Subcutaneous adipose tissue (tissue), 4 donors: Measurements from ENCODE around the gene NEUROD2. TPM values are rescaled to one million over a fixed set of nuclear protein-coding genes. Genes with fewer than 3 reads are reported as not detected.

ENCODE experiments used
- total RNA-seq, 4 donors: library from RNA; depleted of rRNA; stranded (reverse); fragments of >200 nt; gene quantifications; one replicate each; pipeline ENCODE4 v1.1.0, GENCODE V29; 2016
- TF ChIP-seq, protein P1 (sequence below): fragments of 450-650 bp; IDR thresholded peaks from one replicate; pipeline ENCODE4 v1.5.1; 2016; ENCODE audit warnings: low read depth, mild to moderate bottlenecking, control low read depth, antibody characterized with exemption, moderate library complexity

NEUROD2 gene
- total RNA-seq, 4 donors from 2014 or later = not detected

DNA sequence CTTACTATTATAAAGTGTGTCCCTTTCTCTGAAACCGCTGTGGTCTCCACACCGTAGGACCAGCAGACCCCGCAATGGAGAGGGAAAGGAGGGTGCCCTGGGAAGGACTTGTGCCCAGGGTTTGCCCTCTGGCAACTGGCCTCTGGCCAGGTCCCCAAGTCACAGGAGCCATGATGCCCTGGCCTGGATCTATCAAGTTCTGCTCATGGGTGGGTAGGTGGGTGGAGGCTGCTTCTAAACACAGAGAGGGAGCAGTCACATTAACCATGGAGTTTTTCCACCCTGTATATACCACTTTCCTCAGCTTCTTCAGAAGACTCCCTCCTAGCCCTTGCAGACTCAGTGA, 9.4 kb upstream of the NEUROD2 start:
- TF ChIP-seq, protein P1, sequence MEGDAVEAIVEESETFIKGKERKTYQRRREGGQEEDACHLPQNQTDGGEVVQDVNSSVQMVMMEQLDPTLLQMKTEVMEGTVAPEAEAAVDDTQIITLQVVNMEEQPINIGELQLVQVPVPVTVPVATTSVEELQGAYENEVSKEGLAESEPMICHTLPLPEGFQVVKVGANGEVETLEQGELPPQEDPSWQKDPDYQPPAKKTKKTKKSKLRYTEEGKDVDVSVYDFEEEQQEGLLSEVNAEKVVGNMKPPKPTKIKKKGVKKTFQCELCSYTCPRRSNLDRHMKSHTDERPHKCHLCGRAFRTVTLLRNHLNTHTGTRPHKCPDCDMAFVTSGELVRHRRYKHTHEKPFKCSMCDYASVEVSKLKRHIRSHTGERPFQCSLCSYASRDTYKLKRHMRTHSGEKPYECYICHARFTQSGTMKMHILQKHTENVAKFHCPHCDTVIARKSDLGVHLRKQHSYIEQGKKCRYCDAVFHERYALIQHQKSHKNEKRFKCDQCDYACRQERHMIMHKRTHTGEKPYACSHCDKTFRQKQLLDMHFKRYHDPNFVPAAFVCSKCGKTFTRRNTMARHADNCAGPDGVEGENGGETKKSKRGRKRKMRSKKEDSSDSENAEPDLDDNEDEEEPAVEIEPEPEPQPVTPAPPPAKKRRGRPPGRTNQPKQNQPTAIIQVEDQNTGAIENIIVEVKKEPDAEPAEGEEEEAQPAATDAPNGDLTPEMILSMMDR = no peak

DNA sequence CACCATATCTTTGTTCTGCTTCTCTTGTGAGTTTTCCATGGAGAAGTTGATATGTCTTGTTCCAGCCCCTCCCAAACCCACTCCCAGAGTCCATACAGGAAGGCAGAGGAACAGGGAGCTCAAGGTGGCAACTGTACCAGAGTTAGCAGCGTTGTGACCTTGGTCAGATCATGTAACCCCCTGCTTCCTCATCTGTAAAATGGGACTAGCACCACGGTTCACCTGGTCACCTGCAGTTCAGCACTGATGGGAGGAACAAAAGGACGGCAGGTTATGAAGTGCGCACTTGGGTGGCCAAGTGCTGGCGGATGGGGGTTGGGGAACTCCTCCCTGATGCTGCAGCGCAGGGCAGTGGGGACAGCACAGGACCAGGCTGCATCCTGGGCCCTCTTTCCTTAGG, 7.7 kb upstream of the NEUROD2 start:
- TF ChIP-seq, protein P1 = no peak

DNA sequence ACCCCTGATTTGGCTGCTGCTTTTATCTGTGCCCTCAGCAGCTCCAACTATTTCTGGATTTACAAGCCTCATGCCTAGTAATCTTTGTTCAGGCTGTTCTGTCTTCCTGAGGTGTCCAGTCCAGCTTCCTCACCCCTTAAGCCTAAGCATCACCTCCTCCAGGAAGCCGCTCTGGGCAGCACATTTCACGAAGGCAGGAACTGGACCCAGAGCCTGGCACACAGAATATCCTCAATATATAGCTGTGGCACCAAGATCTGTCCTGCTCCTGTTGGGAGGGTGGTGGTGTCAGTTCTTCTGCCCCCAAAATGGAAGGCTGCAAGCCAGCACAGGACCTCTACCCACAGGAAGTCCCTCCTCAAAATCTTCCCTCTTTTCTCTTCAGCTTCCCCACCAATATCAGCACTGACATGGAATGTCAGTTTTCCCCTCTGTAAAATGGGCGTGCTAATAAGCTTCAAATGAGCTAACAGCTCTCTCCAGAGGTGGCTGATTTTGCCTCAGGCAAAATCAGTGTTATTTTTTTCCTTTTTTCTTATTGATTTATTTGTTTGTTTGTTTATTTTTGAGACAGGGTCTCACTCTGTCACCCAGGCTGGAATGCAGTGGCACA, 6.9 kb upstream of the NEUROD2 start:
- TF ChIP-seq, protein P1 = no peak

- TF ChIP-seq, protein P1 = no peak
Observed at GRCh38 chr17:39612935-39613464, 5.3 kb upstream of the NEUROD2 start.

DNA sequence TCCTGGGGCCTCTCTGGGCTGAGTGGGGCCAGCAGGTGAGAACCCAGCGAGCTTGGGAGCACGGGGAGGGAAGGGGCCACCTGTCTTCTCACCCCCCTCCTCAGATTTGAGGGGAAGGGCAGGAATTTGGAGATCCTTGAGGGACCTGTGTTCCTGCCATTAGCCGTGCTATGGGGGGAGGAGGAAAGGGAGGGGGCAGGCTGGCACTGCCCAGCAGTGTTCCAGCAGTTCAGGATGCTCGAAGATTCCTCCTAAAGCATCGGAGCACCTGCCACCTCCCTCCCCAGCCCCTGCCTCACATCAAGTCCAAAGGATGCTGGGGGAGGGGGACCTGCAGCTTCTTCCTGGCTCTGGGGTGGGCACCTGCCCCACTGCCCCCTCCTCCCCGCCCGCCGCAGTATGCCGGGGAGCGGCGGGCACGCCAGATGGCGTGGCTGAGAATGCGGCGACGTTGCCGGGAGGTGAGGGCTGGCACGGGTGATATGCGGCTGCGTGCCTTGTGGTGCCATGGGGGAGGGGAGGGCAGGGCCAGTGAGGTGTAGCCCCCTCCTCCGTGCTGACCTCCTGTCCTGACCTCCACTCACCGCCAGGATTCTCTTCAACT, 4.7 kb upstream of the NEUROD2 start:
- TF ChIP-seq, protein P1 = no peak

GRCh38 chr17:39611401-39612112, 3.8 kb upstream of the NEUROD2 start:
- TF ChIP-seq, protein P1 = no peak

DNA sequence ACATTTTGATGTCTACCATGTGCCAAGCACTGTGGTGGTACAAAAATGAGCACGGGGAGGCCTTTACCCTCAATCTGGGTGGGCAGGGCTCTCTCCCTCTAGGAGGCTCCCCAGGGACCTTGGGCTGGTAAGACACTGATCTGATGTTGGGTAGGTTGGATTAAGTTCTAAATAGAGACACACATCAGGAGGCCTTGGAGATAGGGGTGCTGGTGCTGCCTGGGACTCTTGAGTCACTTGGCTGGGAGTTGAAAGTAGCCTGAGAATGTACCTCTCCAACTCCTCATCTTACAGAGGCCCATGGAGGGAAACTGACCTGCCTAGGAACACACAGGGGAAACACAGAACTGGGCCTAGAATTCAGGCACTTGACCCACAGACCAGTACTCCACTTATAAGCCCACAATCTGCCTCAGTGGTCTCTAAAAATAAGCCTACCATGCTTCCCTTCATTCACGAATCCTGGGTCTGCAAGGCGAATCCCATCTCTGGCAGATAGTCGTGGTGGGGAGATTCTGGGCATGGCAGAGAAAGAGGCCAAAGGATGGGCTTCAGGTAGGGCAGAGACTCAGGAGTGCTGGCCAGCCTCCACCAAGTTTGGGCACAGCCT, 1.8 kb upstream of the NEUROD2 start:
- TF ChIP-seq, protein P1 = no peak
